Stimulated activated CD8-positive, alpha-beta memory T cell treated with anti-CD3 and anti-CD28 coated beads, Interleukin-7, amount 100 ng/mL, for 4 hours (primary cell): ENCODE data around the gene CFAP46.

Experiments used
- DNase-seq, 2 donors: peaks; one replicate each; pipeline ENCODE4 v3.0.0-alpha.2; 2020; ENCODE audit warnings: low read depth in 2 of 2

The CFAP46 gene

DNA sequence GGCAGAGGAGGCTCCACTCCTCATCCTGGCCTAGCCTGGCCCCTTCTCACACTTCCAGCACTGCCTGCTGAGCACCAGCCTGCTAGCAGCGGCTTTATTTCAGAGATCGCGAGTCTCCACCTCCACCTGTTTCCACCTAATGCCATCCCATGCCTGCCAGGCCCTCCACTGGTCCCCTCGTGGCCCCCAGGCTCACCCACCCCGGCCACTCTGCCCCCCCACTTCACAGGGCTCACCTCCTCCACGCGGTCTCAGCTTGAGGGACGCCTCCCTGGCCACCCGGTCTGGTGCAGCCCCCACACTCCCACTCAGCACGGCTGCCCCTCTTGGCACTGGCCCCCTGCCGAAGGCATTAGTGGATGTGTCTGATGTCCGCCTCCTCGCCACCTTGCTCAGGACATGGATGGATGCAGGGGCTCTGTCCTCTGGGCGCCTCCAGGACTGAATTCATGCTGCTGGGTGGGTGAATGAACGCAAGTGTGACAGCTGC, 152.7 kb downstream of the CFAP46 start:
- DNase-seq, result no peak

DNA sequence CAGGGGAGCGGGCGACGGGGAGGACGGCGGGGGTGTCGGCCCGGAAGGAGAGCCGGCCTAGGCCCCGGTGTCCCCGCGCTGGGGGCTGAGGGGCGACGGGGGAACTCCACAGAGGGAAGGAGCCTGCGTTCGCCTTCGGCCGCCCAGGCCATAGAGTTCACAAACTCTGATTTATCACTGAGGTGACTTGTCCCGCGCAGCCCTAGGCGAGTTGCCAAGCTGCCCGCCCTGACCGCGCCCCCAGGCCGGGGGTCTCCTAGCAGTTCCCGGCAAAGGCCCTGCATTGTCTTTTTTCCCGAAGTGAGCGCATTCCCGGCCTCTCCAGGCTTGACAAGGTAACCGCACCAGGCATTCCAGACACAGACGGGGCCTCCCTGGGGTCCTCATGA, 153.5 kb downstream of the CFAP46 start:
- DNase-seq, result no peak

DNA sequence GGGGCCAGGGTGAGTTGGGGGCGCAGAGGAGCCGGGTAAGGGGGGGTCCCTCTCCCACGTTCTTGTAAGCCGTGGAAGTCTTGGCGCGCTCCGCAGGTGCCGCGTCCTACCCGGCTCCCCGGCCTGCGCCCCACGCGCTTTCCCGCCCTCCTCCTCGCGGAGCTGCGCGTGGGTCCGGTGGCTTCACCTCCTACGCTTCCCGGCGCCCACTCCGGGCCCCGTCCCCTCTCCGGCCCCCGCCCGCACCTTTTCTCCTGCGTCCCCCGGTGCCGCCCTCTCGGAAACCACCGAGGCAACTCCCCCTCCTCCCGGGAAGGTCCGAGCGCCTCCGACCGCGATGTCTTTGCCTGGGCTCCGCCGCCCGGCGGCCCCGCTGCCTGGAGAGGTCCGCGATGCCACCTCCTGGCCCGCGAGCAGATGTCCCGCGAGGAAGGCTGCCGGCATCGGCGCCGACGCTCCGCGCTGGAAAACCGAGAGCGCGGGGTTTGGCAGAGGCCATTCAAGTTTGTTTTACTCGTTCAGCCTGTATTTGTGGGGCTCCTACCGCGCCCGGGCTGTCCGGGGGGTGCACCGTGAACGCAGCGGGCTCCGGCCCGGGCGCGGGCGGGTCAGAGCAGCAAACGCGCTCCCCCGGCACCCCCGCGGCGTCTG, 154.1 kb downstream of the CFAP46 start:
- no peak for DNase-seq

DNA sequence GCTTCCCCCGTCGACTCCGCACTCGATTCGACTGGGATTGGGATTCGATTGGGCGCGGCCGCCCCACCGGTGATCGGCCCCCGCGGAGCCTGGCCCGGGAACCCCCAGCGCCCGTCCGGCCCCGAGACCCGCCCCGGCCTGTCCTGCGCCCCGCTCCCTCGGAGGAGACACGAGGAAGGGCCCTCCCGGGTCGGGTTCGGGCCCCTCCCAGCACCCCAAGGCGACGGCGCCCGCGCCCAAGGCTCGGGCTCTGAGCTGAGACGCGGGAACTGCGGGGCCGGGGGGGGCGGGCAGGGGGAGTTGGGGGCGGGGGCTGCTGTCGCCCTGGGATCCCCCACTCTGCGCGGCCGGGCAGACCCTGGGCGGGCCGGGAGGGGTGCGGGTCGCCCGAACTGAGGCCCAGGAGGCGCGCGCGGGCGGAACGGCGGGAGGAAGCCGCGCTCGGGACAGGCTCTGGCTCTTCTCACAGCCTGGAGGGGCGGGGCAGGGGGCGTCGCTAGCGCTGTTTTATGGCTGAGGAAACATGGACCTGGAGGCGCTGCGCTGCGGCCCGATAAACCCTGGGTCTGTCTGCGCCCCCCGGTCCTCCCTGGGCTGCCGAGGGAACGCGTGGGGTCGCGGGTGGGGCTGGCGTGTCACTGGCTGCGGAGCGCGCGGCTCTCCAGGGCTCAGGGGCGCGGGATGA, 154.7 kb downstream of the CFAP46 start:
- DNase-seq, result no peak

DNA sequence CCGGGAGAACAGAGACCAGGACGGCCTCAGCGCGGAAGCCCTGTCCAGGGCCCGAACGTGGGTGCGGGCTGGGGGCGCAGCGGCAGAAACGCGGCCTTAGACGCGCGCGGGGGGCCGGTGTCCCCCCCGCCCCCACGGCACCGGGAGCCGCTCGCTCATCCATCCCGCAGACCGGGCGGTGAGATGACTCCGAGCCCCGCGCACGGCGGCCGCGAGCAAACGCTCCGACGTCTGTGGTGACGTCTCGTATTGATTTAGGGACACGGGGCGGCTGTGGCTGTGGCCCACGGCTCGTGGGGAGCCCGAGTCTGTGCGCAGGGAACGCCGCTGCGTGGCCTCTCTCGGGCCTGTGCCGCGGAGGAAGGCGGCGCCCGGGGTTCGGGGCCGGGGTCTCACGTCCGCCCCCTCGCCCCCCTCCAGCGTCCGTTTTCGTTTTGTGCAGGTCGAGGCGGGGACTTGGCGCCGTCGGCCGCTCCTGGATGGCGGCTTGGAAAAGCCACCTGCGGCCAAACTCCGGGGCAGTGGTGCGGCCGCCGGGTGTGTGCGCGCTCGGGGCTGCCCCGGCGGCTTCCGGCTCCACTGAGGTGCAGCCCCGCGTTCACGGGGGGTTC, 155.4 kb downstream of the CFAP46 start:
- no peak for DNase-seq

DNA sequence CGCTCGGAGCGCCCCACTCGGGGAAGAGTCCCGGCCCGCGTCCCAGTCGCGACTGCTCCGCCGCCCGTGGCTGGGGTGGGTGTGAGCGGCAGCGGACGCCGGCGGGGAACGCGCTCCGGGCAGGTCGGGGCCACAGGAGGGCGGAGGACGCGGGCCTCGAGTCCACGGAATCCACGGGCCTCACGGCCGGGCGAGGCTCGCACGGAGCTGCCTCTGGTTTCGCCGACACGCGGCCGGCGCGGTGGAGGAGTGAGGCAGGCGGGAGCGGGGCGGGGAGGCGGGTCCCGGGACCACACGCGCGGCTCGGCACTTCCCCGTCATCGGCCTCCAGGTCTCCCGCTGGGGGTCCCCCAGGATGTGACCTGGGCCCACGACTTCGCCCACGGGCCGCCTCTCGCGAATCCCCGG, 155.9 kb downstream of the CFAP46 start:
- no peak for DNase-seq

DNA sequence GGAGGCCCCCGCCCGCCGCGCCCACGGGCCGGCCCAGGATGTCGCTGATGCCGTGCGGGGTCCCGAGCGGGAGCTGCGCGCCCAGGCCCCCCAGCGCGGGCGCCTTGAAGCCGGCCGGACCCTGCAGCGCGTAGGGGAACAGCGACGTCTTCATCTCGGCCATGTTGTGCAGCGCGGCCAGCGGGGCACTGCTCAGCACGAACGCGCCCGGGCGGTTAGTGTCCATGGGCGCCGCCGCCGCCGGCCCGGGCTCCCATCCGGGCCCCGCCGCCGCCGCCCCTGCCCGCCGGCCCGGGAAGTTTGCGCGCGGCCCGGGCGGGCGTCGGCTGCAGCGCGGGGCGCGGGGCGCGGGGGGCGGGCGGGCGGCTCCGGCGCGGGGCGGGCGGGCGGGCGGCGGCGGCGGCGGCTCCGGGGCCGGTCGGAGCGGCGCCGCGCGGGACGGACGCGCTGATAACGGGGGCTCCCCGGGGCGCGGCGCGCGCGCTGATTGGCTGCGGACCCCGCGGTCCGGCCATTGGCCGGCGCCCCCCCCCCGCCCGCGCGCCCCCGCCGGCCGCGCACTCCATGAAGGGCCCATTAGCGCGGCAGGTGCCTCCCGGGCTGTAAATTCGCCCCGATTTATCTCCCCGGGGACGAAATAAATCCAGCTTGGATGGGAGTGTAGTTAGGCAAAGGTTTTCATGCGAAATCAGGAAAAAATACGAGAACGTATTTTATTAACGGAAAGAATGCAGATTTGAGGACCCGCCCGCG, 156.5 kb downstream of the CFAP46 start, which contains the start of gene NKX6-2:
NKX6-2 (minus strand) TSS at position 425 of the 753 bp plus-strand sequence; CDS start at position 226, 199 bp downstream.
- no peak for DNase-seq

DNA sequence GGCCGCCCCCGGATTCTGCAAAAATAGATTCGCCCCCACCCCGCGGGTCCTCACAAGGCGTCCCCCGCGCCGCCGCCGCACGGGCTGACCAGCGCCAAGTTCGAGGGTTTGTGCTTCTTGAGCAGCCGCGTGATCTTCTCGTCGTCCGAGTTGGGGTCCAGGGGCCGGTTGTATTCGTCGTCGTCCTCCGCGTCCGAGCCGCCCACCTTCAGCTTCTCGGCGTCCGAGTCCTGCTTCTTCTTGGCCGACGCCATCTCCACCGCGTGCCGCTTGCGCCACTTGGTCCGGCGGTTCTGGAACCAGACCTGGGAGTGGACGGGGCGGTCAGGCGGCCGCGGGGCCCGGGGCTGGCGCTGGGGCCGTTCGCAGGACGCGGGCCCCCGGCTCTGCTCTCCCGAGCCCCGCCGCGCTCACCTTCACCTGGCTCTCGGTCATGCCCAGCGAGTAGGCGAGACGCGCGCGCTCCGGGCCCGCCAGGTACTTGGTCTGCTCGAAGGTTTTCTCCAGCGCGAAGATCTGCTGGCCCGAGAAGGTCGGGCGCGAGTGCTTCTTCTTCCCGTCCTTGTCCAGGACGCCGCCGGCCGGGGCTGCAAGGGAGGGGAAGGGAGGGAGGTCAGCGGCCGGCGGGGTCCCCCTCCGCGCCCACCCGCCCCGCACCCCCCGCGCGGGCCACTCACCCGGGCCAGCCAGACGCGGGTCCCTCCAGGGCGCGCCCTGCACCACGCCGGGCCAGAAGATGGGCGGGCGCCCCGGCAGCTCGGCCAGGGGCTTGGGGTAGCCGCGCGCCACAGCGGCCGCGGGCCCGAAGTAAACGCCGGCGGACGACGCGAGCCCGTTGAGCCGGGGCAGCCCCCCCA, 157.3 kb downstream of the CFAP46 start:
- no peak for DNase-seq

DNA sequence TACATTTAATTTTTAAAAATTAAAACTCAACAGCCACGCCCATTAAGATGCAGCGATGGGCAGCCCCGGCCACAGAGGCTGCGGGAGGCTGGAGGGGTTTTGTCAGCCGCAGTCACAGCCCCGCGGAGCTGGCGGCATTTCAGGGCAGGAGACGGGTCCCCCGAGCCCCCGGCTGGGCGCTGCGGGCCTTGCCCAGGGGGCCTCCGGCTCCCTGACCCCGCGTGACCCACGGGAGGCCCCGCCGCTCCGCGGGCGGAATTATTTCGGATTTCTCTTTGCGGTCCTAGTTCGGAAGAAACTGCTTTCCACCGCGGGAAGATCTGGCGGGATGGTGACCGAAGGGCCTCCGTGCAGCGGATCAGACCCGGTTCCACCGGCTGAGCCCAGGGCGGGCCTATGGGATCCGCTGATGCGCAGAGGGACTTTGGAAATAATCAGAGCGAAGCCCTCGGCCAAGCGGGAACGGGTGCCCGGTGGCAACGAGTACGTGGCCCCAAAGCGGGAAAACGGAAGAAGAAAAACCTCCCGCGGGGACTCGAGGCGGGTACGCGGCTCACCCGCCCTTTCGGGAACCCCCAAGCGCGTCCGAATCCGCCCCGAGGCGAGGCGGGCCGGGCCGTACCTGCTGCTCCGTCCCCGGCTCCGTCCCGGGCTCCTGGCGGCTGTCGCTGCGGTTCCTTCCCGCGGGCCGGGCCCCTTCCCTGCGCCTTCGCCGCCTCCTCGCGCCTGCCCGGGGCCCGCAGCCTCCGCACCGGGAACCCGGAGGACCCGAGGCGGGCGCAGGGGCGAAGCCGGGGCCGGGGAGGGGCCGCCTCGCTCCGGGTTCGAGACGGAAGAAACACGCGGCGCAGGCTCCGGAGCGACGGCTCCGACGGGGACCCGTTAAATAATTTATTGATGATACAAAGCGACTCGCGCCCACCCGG, 158.2 kb downstream of the CFAP46 start:
- no peak for DNase-seq

DNA sequence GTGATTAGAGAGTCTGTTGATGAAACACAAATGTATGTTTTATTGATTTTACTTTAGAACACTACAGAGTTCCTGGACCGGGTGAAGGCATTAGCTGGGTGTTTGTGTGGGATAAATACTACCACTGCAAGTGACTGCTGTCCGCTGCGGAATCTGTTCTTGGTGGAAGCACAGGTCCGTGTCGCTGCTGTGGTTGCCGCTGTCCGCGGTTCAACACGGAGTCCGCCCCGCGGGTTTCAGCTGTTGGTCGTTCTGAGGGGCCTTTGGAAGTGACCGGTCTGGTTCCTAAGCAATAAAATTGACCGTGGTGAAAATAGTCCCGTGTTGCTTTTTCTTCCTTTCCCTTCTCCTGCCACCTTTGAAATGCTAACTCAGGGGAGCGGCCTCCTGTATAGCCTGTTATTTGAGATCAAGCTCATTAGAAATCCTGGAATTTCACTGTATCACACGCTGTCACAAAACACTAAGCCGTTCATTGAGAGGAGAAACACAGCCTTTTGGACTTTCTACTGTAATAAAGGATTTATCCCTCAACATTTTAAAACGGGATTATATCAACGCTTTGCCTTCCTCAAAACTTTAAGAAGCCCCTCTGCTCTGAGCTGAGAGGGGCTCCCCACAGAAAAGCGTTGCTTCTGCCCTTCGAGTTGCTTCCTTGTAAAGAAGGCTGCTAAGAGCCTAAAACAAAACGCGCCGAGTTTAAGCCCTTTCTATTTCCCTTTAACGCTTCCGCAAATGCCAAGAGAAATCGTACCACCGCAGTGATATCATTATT, 159.0 kb downstream of the CFAP46 start:
- DNase-seq, result no peak

DNA sequence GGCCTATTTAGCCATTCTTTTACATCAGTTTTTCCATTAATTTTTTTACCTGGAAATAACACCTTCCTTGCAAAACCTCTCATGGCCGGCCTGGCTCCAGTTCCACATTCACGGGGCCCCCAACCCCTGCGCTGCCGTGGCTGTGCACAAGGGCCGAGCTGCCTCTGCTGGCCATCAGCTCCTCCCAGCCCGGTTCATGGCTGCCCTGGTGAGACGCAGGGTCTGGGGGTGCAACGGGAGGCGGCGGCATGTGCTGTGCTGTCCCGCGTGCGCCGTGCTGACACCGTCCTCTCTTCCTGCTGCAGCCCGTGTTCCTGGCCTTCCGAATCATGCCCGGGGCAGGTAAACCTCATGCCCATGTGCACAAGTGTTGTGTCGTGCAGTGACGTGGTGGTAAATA, 160.8 kb downstream of the CFAP46 start:
- no peak for DNase-seq

DNA sequence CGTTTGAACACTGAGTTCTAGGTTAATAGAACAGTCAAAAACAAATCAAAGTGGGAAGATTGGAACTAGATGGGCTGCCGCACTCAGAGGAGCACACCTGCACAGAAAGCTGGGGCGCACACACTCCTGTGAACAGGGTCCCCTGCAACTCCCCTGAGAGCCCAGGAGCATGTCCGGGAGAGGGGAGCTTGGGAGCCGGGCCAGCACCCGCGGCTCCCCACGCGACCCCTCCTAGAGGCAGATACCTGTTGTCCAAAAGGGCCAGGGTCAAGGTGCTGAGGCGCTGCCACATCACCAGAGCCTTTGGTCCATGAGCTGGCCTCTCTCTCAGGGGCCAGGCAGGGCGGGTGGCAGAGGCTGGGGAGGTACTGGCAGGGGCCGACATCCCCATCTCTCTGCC, 162.0 kb downstream of the CFAP46 start:
- DNase-seq, result no peak

DNA sequence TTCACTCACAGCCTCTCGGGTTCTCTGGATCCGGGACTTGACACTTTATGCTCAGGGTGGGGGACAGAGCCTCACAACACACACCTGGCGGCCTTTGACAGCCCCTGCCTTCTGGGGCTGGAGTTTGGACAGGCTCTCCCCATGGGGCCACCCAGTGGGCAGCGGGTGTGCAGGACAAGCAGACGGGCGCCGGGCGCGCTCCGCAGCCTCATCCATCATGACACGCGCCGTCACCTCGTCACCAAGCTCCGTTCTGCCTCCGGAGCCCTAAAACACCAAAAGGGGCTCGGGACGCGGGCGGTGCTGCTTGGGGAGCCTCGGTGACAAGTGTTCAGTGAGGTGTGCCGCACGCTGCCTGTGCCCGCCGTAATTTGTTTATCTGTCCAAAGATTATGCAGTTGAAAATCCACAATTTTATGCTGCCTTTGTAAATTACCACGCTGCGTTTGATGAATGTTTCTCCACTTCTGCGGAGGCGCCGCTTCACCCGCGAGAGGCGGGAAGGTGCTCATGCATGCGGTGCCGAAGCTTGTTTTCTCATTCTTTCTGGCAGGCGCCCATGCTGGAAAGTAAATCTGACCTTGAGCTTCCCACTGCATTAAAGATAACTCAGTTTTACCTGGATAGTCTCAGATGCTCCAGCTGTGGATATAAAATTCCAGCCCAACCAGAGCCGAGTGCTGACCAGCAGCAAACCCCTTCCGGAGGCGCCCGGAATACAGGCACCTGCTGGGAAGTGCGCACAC, 162.6 kb downstream of the CFAP46 start:
- no peak for DNase-seq

DNA sequence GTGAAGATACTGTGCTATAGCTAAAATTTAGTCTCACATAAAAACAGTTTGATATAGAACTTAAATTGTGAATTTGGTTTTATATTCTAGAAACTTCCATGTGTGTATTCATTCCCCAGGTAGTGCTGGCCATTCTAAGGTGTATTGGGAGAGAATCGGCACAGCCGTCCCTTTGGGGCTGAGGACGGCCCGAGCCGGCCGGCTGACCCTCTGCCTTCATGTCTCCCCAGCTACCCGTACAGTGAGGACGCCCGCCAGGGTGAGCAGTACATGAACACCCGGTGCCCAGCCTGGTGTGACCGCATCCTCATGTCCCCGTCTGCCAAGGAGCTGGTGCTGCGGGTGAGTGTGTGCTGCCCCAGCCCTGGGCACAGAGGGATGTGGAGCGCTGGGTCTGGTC, 164.9 kb downstream of the CFAP46 start:
- no peak for DNase-seq

DNA sequence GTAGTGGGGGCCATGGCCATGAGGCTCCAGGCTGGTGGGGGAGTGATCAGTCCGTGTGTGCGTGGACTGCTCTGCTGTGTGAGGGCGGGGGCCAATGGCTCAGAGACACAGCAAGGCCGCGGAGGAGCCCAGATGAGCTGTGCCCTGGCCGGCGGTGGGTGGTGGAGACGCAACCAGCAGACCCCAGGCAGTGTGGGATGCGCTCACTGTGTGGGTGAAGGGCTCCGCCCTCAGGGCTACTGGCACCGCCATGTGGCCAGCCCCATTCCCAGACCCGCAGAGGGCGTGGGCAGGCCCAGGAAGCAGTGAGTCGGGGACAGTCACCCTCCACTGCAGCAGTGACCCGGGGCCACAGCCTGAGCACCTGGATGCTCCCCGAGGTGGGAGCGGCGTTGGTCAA, 165.5 kb downstream of the CFAP46 start:
- no peak for DNase-seq

DNA sequence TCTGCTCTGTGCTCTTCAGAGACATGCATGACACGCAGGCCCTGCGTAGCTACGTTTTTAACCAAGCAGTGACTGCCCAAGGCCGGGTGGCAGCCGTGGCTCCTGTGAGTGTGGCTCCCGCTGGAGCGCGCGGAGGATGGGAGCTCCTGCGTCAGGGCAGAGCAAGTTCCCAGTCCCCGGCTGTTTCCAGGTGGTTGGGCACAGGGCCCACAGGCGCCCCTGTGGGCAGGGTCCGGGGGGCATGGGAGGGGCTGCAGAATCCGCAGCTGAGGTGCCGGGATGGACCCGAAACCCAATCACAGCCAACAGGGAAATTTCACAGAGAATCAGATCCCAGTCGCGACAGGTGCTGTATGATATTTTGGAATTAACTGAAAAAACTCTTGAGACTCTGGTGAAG, 166.2 kb downstream of the CFAP46 start:
- no peak for DNase-seq

DNA sequence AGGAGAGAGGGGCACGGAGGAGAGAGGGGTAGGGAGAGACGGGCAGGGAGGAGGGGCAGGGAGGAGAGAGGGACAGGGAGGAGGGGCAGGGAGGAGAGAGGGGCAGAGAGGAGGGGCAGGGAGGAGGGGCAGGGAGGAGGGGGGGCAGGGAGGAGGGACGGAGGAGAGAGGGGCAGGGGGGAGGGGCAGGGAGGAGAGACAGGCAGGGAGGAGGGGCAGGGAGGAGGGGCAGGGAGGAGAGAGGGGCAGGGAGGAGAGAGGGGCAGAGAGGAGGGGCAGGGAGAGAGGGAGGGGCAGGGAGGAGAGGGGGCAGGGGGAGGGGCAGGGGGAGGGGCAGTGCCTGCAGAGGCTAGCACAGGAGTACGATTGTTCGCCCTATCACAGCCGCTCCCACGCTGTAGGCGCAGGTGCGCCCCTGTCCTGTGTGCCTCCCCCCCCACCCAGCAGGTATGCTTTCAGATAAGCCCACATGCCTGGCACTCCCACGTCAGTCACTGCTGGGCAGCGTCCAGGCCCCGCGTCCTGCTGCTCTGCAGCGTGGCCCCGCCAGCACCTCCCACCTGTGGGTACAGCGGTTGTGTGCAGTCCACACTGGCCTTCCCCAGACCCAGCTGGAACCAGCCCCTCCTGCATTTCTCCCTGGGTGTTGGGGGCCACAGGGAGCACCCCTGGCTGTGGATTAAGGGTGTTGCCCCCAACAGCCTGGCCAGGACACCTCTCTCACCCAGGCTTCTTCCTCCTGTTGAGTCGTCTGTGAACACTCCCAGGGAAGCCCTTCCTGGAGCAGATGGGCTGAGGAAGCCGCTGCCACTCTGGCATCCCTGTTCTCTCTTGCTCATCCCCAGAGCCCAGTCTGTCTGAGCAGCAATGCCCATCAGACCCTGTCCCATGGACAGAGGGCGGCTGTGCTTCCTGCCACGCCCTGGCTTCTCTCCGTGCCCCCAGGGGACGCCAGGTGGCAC, 167.2 kb downstream of the CFAP46 start:
- DNase-seq, result no peak
